CD4-positive, alpha-beta T cell treated with Interleukin-6 at 100 ng/mL for 8 hours (primary cell): ENCODE measurements around the gene PALD1.
A peak's percentile ranks its signal among the peaks of the same experiment; 100 is the strongest.
"Not testable (repeated sequence)": the region's sequence is repeated elsewhere in the genome, so short reads cannot be mapped to it uniquely, and the experiment has no call there.

Source experiments
- DNase-seq: peaks from one replicate; pipeline ENCODE4 v3.0.0-alpha.2; 2020; ENCODE audit warnings: mixed read lengths, low spot score

Gene PALD1

GRCh38 chr10:70571636-70572439, 93.3 kb downstream of the PALD1 start:
- DNase-seq: no peak

- no peak for DNase-seq
Observed at GRCh38 chr10:70573599-70574506, 95.3 kb downstream of the PALD1 start.

- DNase-seq: no peak
Observed at GRCh38 chr10:70575486-70575873, 96.9 kb downstream of the PALD1 start.

- DNase-seq: peak; percentile 34
Observed at GRCh38 chr10:70575874-70576802, 97.6 kb downstream of the PALD1 start.

GRCh38 chr10:70576803-70577517, 98.4 kb downstream of the PALD1 start:
- no peak for DNase-seq

GRCh38 chr10:70578371-70578947, 99.9 kb downstream of the PALD1 start:
- peak; percentile 73 for DNase-seq

- no peak for DNase-seq
Observed at GRCh38 chr10:70579234-70580002, 100.9 kb downstream of the PALD1 start.

GRCh38 chr10:70581176-70581575, 102.6 kb downstream of the PALD1 start:
- DNase-seq: not testable (repeated sequence)

- DNase-seq: no peak
Observed at GRCh38 chr10:70582793-70583668, 104.5 kb downstream of the PALD1 start.

- no peak for DNase-seq
Observed at GRCh38 chr10:70583669-70584037, 105.1 kb downstream of the PALD1 start.

- DNase-seq: no peak
Observed at GRCh38 chr10:70584366-70584765, 105.8 kb downstream of the PALD1 start.

GRCh38 chr10:70584909-70585544, 106.5 kb downstream of the PALD1 start:
- no peak for DNase-seq

- DNase-seq: no peak
Observed at GRCh38 chr10:70585578-70586169, 107.1 kb downstream of the PALD1 start.

- no peak for DNase-seq
Observed at GRCh38 chr10:70586348-70586930, 107.9 kb downstream of the PALD1 start.

- DNase-seq: no peak
Observed at GRCh38 chr10:70587045-70587658, 108.6 kb downstream of the PALD1 start.

- DNase-seq: no peak
Observed at GRCh38 chr10:70588255-70588654, 109.7 kb downstream of the PALD1 start.

GRCh38 chr10:70588859-70589570, 110.4 kb downstream of the PALD1 start:
- no peak for DNase-seq
